ENCODE results near the gene ANAPC4.

ANAPC4 gene

GRCh38 chr4:25397305-25397704 lies 20.2 kb downstream of the ANAPC4 start:
- no peaks in the 10 kb centered on the region for H3K4me1 ChIP-seq (ENCODE audit: insufficient read depth, poor library complexity, severe bottlenecking)
- TF ChIP-seq CTCF (IDR thresholded peaks at IDR 0.05; ENCODE audit: poor library complexity, severe bottlenecking) = no peak
- H3K36me3 ChIP-seq (ENCODE audit: low read depth) = peaks cover 86% of the 10 kb centered on the region
- no peaks in the 10 kb centered on the region for H3K27me3 ChIP-seq (ENCODE audit: insufficient read depth, poor library complexity, severe bottlenecking)
- H3K27ac ChIP-seq (ENCODE audit: poor library complexity, severe bottlenecking) = no peak overlapping the region
- DNase-seq (ENCODE audit: low spot score) = no peak
- ATAC-seq (ENCODE audit: low read depth) = no peak
- no peak overlapping the region for H3K4me3 ChIP-seq (ENCODE audit: severe bottlenecking)
- H3K9me3 ChIP-seq (ENCODE audit: severe bottlenecking) = peaks cover 3% of the 10 kb centered on the region

- no peak for TF ChIP-seq CTCF (IDR thresholded peaks at IDR 0.05; ENCODE audit: poor library complexity, severe bottlenecking)
- Histone ChIP-seq H3K9me3 (ENCODE audit: severe bottlenecking) (peaks cover 3% of the 10 kb centered on the region), H3K4me3 (ENCODE audit: severe bottlenecking) (no peak overlapping the region), H3K36me3 (ENCODE audit: low read depth) (peaks cover 86% of the 10 kb centered on the region), H3K4me1 (ENCODE audit: insufficient read depth, poor library complexity, severe bottlenecking) (no peaks in the 10 kb centered on the region), H3K27ac (ENCODE audit: poor library complexity, severe bottlenecking) (no peak overlapping the region), H3K27me3 (ENCODE audit: insufficient read depth, poor library complexity, severe bottlenecking) (no peaks in the 10 kb centered on the region)
- no peak for DNase-seq (ENCODE audit: low spot score)
- no peak for ATAC-seq (ENCODE audit: low read depth)
These were observed 22.4 kb downstream of the ANAPC4 start for GRCh38 chr4:25399510-25399909.

GRCh38 chr4:25401066-25401465 lies 24.0 kb downstream of the ANAPC4 start:
- TF ChIP-seq CTCF (IDR thresholded peaks at IDR 0.05; ENCODE audit: poor library complexity, severe bottlenecking) = no peak
- peaks cover 86% of the 10 kb centered on the region for H3K36me3 ChIP-seq (ENCODE audit: low read depth)
- no peak overlapping the region for H3K27ac ChIP-seq (ENCODE audit: poor library complexity, severe bottlenecking)
- ATAC-seq (ENCODE audit: low read depth) (peak; percentile 64; the same call in 2 of the 3 replicates), DNase-seq (ENCODE audit: low spot score) (no peak)
- H3K9me3 ChIP-seq (ENCODE audit: severe bottlenecking) = peaks cover 3% of the 10 kb centered on the region
- no peaks in the 10 kb centered on the region for H3K4me1 ChIP-seq (ENCODE audit: insufficient read depth, poor library complexity, severe bottlenecking)
- no peaks in the 10 kb centered on the region for H3K27me3 ChIP-seq (ENCODE audit: insufficient read depth, poor library complexity, severe bottlenecking)
- H3K4me3 ChIP-seq (ENCODE audit: severe bottlenecking) = no peak overlapping the region

GRCh38 chr4:25402521-25402920 lies 25.5 kb downstream of the ANAPC4 start:
- Histone ChIP-seq H3K27ac (ENCODE audit: poor library complexity, severe bottlenecking) (no peak overlapping the region), H3K36me3 (ENCODE audit: low read depth) (peaks cover 86% of the 10 kb centered on the region)

More at GRCh38 chr4:25402521-25402920, 25.5 kb downstream of the ANAPC4 start:
- ATAC-seq (ENCODE audit: low read depth) (no peak), DNase-seq (ENCODE audit: low spot score) (no peak)
- H3K9me3 ChIP-seq (ENCODE audit: severe bottlenecking) = no peaks in the 10 kb centered on the region
- no peak overlapping the region for H3K4me3 ChIP-seq (ENCODE audit: severe bottlenecking)
- H3K27me3 ChIP-seq (ENCODE audit: insufficient read depth, poor library complexity, severe bottlenecking) = no peaks in the 10 kb centered on the region
- H3K4me1 ChIP-seq (ENCODE audit: insufficient read depth, poor library complexity, severe bottlenecking) = no peaks in the 10 kb centered on the region
- no peak for TF ChIP-seq CTCF (IDR thresholded peaks at IDR 0.05; ENCODE audit: poor library complexity, severe bottlenecking)
